ENCODE results near the gene RPP14. TPM values are rescaled to one million over a fixed set of nuclear protein-coding genes. Genes with fewer than 3 reads are reported as not detected.
A peak's percentile ranks its signal among the peaks of the same experiment; 100 is the strongest.

The RPP14 gene
- total RNA-seq, 1 donor, result 16.0 TPM

DNA sequence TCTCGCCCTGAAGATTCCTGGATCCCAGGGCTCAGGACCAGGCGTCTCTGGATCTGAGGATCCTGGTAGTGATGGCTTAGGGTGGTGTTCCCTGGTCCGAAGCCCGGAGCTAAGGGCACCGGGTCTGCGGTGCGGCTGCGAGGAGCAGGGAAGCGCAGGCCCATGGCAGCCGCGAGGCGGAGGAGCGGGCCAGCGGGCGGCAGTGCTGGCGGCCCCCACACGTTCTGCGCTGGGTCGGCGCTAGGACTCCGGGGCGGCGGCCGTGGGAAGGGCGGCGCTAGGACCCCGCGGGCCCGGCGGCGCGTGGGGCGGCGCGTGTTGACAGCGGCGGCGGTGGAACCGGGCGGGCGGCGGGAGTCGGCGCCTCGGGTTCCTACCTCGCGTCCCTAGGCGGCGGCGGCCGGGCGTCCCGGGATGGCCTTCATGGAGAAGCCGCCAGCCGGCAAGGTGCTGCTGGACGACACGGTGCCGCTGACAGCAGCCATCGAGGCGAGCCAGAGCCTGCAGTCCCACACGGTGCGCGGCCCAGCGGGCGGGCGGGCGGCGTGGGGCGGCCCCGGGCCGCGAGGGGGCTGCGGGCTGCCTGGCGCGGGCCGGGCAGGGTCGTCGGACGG lies 26.6 kb downstream of the RPP14 start, which contains the start of gene PXK:
Gene PXK, plus strand, starts transcription at position 318 of the 614 bp plus-strand sequence. Its CDS starts 97 bp downstream, at position 415.
- TF ChIP-seq, protein P1, sequence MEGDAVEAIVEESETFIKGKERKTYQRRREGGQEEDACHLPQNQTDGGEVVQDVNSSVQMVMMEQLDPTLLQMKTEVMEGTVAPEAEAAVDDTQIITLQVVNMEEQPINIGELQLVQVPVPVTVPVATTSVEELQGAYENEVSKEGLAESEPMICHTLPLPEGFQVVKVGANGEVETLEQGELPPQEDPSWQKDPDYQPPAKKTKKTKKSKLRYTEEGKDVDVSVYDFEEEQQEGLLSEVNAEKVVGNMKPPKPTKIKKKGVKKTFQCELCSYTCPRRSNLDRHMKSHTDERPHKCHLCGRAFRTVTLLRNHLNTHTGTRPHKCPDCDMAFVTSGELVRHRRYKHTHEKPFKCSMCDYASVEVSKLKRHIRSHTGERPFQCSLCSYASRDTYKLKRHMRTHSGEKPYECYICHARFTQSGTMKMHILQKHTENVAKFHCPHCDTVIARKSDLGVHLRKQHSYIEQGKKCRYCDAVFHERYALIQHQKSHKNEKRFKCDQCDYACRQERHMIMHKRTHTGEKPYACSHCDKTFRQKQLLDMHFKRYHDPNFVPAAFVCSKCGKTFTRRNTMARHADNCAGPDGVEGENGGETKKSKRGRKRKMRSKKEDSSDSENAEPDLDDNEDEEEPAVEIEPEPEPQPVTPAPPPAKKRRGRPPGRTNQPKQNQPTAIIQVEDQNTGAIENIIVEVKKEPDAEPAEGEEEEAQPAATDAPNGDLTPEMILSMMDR (IDR thresholded peaks at IDR 0.05; ENCODE audit: insufficient read depth, low read depth, low read length), result peak; percentile 21
- H3K4me3 ChIP-seq (ENCODE audit: low read depth, low read length), result peak within 1 kb of the TSS; percentile 90
- DNase-seq (ENCODE audit: low read depth), result peak; percentile 79

DNA sequence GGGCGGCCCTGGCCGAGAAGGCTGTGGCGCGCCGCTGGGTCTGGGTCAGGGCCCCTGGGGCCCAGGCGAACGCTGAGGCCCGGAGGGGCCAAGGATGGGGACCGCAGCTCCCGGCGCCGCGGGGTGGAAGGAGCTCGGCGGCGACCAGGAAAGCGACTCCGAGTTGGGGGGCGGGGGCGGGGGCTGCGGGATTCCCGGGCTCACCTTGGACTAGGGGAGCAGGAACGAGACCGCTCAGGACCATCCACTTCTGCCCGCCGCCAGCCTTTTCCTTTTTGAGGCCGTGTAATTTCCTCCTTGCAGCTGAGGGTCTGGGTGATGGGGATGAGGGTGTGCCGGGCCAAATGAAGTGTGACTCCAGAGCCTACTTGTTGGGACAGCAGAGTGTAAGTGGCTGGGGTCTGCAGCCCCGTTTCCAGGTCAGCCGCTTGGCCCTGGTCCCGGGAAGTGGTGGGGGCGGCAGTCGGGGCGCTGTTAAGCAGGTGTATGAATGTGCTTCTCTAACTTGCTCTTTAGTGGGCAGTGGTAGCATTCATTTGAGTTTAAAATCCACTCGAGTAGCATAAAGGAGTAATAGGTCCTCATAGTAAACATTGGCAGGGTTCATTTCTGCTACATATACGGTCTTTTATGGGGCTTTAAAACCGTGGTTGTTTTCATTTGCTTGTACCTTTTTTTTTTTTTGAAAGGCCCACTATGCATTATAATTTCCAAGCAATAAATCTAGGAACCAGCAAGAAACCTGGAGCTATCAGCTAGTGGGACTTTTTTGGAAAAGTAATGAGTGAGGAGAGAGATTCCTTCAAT lies 27.4 kb downstream of the RPP14 start:
- TF ChIP-seq, protein P1 (IDR thresholded peaks at IDR 0.05; ENCODE audit: insufficient read depth, low read depth, low read length), result no peak
- no peak for DNase-seq (ENCODE audit: low read depth)

DNA sequence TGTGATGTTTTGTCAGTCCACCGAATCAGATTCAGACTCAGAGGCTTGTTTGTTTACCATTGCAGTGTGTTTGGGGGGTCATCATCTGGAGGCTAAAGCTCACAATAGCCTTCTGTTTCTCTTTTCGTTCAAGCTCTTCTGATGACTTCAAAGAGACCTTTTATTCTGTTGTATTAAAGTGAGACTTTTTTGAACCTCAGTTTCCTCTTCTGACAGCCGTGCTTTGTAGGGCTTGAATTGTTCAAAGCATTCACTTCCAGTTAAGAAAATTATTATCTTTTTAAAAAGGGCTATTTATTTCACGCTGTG lies 27.9 kb downstream of the RPP14 start:
- DNase-seq (ENCODE audit: low read depth), result no peak
- TF ChIP-seq, protein P1 (IDR thresholded peaks at IDR 0.05; ENCODE audit: insufficient read depth, low read depth, low read length), result no peak
- peak overlapping the region; percentile 90 for H3K4me3 ChIP-seq (ENCODE audit: low read depth, low read length)

More for the DNA sequence above, 27.4 kb downstream of the RPP14 start:
- H3K4me3 ChIP-seq (ENCODE audit: low read depth, low read length), result peak overlapping the region; percentile 90

DNA sequence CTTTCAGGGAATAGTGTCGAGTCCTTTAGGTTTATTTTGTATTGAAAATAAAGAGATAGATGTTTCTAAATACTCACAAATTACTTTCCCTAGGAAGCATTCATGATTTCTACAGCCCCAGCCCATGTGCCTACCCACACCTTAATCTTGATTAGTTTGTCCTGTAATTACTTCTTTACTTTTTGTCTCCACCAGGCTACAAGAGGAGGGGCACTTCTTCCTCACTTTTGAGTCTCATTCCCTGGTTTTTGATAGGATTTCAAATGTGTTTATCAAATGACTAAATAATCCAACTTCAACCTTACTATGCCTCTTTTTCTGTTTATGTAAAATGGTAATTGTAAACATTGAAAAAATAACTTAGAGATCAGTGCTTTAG lies 28.4 kb downstream of the RPP14 start:
- peak overlapping the region; percentile 90 for H3K4me3 ChIP-seq (ENCODE audit: low read depth, low read length)
- no peak for DNase-seq (ENCODE audit: low read depth)
- TF ChIP-seq, protein P1 (IDR thresholded peaks at IDR 0.05; ENCODE audit: insufficient read depth, low read depth, low read length), result no peak

DNA sequence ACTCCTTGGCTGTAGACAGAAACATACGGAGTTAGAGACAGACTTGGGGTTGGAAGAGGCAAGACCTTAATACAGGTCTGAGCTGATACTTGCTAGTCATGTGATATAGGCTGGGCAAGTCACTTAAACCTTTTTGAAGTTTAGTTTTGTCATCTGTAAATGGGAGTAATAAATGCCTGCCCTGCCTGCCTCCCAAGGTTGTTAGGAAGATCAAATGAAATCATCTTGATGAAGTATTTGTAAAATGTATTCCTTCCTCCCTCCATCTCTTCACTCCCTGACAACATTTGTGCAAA lies 29.6 kb downstream of the RPP14 start:
- DNase-seq (ENCODE audit: low read depth), result no peak

DNA sequence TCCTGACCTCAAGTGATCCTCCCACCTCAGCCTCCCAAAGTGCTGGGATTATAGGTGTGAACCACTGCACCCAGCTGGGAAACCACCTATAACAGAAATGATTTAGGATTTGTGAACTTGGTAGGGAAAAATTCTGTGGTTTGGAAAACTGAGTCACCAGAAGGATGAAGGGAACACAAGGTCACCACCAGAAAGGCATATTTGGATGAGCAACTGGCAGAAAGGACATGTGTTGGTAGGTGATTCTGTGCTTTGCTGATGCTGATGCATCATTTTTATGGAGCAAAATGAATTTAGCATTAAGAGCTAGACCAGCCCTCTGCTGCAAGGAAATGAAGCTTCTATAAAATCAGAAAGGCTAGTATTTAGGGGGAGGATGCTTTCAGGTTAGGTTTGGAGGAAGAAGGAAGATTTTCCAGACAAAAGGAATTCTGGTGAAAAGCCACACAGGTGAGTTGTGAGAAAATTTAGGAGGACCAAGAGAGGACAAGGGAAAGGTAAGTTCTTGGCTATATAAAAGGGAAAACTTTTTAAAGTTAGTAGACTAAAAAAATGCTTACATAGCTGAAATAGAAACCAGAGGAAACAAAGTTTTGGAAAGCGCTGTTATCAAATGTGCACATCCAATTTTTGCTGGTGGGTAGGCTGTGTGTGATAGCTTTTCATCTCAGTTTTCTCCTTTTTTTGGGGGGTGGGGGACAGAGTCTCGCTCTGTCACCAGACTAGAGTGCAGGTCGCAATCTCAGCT lies 30.3 kb downstream of the RPP14 start:
- peak; percentile 81 for DNase-seq (ENCODE audit: low read depth)
- TF ChIP-seq, protein P1 (IDR thresholded peaks at IDR 0.05; ENCODE audit: insufficient read depth, low read depth, low read length), result no peak
- no peak overlapping the region for H3K4me3 ChIP-seq (ENCODE audit: low read depth, low read length)

More for the DNA sequence above, 29.6 kb downstream of the RPP14 start:
- TF ChIP-seq, protein P1 (IDR thresholded peaks at IDR 0.05; ENCODE audit: insufficient read depth, low read depth, low read length), result no peak
- H3K4me3 ChIP-seq (ENCODE audit: low read depth, low read length), result peak overlapping the region; percentile 46

All from fibroblast of villous mesenchyme (primary cell).